HG03066 (cell line): ENCODE measurements around the gene VSX1.

ENCODE experiments used
- ATAC-seq: cut with Tn5 transposase; IDR thresholded peaks from one replicate; pipeline ENCODE4 v1.9.1; 2021; ENCODE audit warnings: low read depth; ENCODE audit not compliant: unreplicated experiment

The VSX1 gene

GRCh38 chr20:25088267-25088666 is 6.3 kb upstream of the VSX1 start:
- ATAC-seq = no peak

- ATAC-seq = no peak
Observed at GRCh38 chr20:25087186-25087929, 5.4 kb upstream of the VSX1 start.

- ATAC-seq = no peak
Observed at GRCh38 chr20:25085756-25086495, 4.0 kb upstream of the VSX1 start.

- no peak for ATAC-seq
Observed at GRCh38 chr20:25084626-25085187, 2.8 kb upstream of the VSX1 start.

GRCh38 chr20:25083773-25084625 is 2.1 kb upstream of the VSX1 start:
- ATAC-seq = no peak

GRCh38 chr20:25083141-25083772 is 1.3 kb upstream of the VSX1 start:
- no peak for ATAC-seq

GRCh38 chr20:25082498-25082873 is 545 bp upstream of the VSX1 start:
- no peak for ATAC-seq

GRCh38 chr20:25081065-25081729 is 744 bp downstream of the VSX1 start:
- no peak for ATAC-seq

- ATAC-seq = no peak
Observed at GRCh38 chr20:25079171-25079570, 2.8 kb downstream of the VSX1 start.

- no peak for ATAC-seq
Observed at GRCh38 chr20:25078662-25079061, 3.3 kb downstream of the VSX1 start.

- ATAC-seq = no peak
Observed at GRCh38 chr20:25077610-25078169, 4.3 kb downstream of the VSX1 start.

GRCh38 chr20:25076731-25077609 is 5.0 kb downstream of the VSX1 start:
- no peak for ATAC-seq

- ATAC-seq = no peak
Observed at GRCh38 chr20:25076201-25076600, 5.7 kb downstream of the VSX1 start.

- ATAC-seq = no peak
Observed at GRCh38 chr20:25073544-25073943, 8.4 kb downstream of the VSX1 start.

GRCh38 chr20:25072226-25072811 is 9.6 kb downstream of the VSX1 start:
- no peak for ATAC-seq

- ATAC-seq = no peak
Observed at GRCh38 chr20:25071734-25072133, 10.2 kb downstream of the VSX1 start.

- ATAC-seq = no peak
Observed at GRCh38 chr20:25070821-25071473, 11.0 kb downstream of the VSX1 start.
